Mononuclear cell (primary cell): Measurements from ENCODE around the gene CATSPER4. TPM values are rescaled to one million over a fixed set of nuclear protein-coding genes. Genes with fewer than 3 reads are reported as not detected.
A peak's percentile ranks its signal among the peaks of the same experiment; 100 is the strongest.
"Not testable (repeated sequence)": the region's sequence is repeated elsewhere in the genome, so short reads cannot be mapped to it uniquely, and the experiment has no call there.

Experiments used
- H3K27me3 ChIP-seq: 2 replicates; pipeline ENCODE4 v1.6.0; 2011; ENCODE audit warnings: low read length, control low read depth; ENCODE audit not compliant: insufficient read depth
- H3K4me1 ChIP-seq: 2 replicates; pipeline ENCODE4 v1.5.1; 2011; ENCODE audit warnings: mild to moderate bottlenecking, low read length, control low read depth; ENCODE audit not compliant: insufficient read depth
- H3K4me3 ChIP-seq: 2 replicates; pipeline ENCODE4 v1.5.1; 2011; ENCODE audit warnings: mild to moderate bottlenecking, low read length, moderate library complexity
- H3K9me3 ChIP-seq: 2 replicates; pipeline ENCODE4 v1.5.1; 2011; ENCODE audit warnings: low read depth, mild to moderate bottlenecking, control low read depth, low read length
- total RNA-seq: library from RNA; depleted of rRNA; stranded (reverse); fragments of >200 nt; gene quantifications from one replicate; pipeline ENCODE4 v1.2.3, GENCODE V29; 2012

Gene CATSPER4
- total RNA-seq, 1 donor, result not detected

GRCh38 chr1:26197813-26198212 is 7.4 kb downstream of the CATSPER4 start:
- Histone ChIP-seq H3K4me3 (no peak overlapping the region), H3K9me3 (no peaks in the 10 kb centered on the region), H3K4me1 (peaks cover 12% of the 10 kb centered on the region), H3K27me3 (no peaks in the 10 kb centered on the region)

GRCh38 chr1:26200413-26200812 is 10.0 kb downstream of the CATSPER4 start:
- H3K4me1 ChIP-seq, result peaks cover 12% of the 10 kb centered on the region
- no peaks in the 10 kb centered on the region for H3K9me3 ChIP-seq

DNA sequence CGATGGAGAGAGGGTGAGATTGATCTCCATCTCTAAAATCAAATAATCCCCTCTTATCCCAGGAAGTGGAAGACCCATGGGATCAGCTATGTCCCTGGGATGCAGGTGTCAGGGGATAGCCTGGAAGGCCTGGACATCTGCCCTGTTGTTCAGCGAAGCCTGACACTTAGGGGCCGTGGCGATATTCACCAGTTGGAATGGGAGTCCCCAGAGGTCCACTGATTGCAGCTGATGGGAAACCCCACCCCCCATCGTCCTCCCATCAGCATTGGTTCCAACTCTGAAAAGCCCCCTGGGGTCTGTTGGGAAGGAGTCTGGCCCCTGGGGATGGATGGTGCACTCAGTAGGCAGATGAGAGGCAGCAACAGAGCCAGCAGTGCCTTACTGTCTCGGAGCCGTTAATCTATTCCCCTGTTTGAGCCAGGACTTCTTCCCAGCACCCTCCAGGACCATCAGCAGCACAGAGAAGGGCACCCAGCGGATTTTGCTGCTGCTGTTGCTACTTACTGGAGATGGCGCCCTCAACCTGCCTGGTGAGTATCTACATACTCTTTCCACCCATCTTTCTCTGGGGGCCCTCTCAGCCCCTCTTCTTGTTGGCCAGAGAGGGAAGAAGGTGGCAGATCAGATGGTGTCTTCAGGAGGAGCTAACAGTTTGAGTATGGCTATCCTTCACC is 13.4 kb downstream of the CATSPER4 start:
- Histone ChIP-seq H3K4me3 (no peak overlapping the region), H3K27me3 (no peaks in the 10 kb centered on the region), H3K9me3 (no peaks in the 10 kb centered on the region), H3K4me1 (peaks cover 12% of the 10 kb centered on the region)

More at GRCh38 chr1:26200413-26200812, 10.0 kb downstream of the CATSPER4 start:
- Histone ChIP-seq H3K4me3 (no peak overlapping the region), H3K27me3 (no peaks in the 10 kb centered on the region)

DNA sequence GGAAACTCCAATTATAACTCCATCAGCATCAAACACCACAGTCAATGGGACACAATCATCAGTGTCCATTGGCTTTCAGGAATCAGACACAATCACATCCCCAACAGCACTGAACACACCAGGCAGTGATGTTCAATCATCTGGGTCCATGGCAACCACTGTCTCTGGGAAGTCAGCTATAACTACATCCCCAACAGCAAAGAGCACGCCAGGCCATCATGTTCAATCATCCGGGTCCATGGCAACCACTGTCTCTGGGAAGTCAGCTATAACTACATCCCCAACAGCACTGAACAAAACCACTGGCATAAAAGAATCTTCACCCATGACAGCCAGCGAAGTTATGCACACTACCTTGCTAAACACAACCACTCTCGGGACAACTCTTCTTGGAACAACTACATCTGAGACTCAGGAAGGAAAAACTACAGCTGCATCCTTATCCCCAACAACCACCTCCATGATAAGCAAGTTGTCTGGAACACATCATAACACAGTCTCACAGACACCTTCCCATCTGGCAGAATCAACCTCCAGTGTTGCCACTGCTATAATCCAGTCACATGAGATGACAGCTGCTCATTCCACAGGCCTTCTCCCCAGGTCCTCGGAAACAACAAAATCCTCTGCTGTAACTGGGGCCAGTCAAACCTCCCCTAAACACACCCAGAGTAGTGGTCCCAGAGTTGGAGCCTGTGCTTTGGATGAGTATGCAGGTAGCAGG is 19.9 kb downstream of the CATSPER4 start:
- H3K4me1 ChIP-seq, result no peaks in the 10 kb centered on the region
- no peak overlapping the region for H3K4me3 ChIP-seq
- no peaks in the 10 kb centered on the region for H3K27me3 ChIP-seq
- no peaks in the 10 kb centered on the region for H3K9me3 ChIP-seq

DNA sequence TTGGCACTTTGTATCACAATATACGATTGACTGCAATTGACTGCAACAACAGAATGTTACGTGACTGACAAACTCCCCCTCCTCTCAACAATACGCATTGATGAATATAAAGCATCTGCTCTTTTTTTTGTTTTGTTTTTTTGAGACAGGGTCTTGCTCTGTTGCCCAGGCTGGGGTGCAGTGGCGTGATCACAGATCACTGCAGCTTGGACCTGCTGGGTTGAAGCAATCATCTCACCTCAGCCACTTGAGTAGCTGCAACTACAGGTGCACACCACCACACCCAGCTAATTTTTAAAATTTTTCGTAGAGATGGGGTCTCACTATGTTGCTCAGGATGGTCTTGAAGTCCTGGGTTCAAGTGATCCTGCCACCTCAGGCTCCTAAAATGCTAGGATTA is 22.3 kb downstream of the CATSPER4 start:
- no peaks in the 10 kb centered on the region for H3K9me3 ChIP-seq
- H3K4me3 ChIP-seq, result no peak overlapping the region
- H3K27me3 ChIP-seq, result no peaks in the 10 kb centered on the region
- no peaks in the 10 kb centered on the region for H3K4me1 ChIP-seq

DNA sequence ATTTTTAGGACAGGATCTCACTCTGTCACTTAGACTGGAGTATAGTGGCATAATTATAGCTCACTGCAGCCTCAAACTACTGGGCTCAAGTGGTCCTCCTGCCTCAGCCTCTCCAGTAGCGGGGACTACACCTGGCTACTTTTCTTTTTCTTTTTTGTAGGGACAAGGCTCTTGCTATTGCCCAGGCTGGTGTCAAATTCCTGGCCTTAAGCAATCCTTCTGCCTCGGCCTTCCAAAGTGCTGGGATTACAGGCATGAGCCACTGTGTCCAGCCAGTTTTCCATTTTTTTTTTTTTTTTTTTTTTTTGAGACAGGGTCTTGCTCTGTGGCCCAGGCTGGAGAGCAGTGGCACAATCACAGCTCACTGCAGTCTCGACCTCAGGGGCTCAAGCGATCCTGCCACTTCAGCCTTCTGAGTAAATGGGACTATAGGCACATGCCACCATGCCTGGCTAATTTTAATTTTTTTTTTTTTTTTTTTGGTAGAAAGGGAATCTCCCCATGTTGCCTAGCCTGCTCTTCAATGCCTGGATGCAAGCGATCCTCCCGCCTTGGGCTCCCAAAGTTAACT is 23.0 kb downstream of the CATSPER4 start:
- Histone ChIP-seq H3K9me3 (no peaks in the 10 kb centered on the region), H3K27me3 (no peaks in the 10 kb centered on the region), H3K4me3 (no peak overlapping the region), H3K4me1 (no peaks in the 10 kb centered on the region)

- H3K27me3 ChIP-seq, result no peaks in the 10 kb centered on the region
- H3K4me3 ChIP-seq, result no peak overlapping the region
- no peaks in the 10 kb centered on the region for H3K4me1 ChIP-seq
- no peaks in the 10 kb centered on the region for H3K9me3 ChIP-seq
Observed at GRCh38 chr1:26215246-26215645, 24.8 kb downstream of the CATSPER4 start.

GRCh38 chr1:26218906-26219494 is 28.6 kb downstream of the CATSPER4 start:
- no peak overlapping the region for H3K4me3 ChIP-seq
- H3K9me3 ChIP-seq, result no peaks in the 10 kb centered on the region
- no peaks in the 10 kb centered on the region for H3K4me1 ChIP-seq
- H3K27me3 ChIP-seq, result no peaks in the 10 kb centered on the region

- Histone ChIP-seq H3K4me3 (no peak overlapping the region), H3K9me3 (no peaks in the 10 kb centered on the region), H3K4me1 (peaks cover 5% of the 10 kb centered on the region), H3K27me3 (no peaks in the 10 kb centered on the region)
Observed at GRCh38 chr1:26220199-26220912, 30.0 kb downstream of the CATSPER4 start.

DNA sequence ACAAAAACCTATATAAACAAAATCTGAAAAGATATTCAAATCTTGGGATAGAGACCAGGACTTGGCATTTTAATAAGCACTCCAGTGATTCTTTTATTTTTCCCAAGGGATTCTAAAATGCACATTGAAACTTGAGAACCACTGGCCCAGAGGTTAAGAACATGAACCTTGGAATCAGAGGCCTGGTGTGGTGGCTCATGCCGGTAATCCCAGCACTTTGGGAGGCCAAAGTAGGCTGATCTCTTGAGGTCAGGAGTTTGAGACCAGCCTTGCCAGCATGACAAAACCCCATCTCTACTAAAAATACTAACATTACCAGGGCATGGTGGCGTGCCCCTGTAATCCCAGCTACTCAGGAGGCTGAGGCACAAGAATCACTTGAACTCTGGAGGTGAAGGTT is 30.7 kb downstream of the CATSPER4 start:
- Histone ChIP-seq H3K4me3 (no peak overlapping the region), H3K9me3 (no peaks in the 10 kb centered on the region), H3K27me3 (no peaks in the 10 kb centered on the region), H3K4me1 (peaks cover 11% of the 10 kb centered on the region)

DNA sequence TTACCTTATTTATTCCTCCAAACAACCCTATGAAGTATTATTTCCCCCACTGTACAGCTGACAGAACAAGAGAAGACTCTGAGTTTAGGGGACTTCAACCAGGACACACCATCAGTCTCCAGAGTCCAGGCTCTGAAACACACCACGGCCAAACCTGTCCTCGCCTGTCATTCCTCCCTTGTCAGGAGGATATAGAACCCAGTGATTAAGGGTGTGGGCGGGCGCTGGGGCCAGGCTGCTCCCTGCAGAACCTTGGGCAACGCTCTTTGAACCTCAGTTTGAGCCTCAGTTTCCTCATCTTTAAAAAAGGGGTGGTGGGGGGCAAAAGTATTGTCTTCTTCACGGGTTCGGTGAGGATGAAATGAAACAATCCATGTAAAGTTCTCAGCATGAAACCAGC is 34.2 kb downstream of the CATSPER4 start:
- H3K9me3 ChIP-seq, result no peaks in the 10 kb centered on the region
- H3K4me1 ChIP-seq, result peaks cover 11% of the 10 kb centered on the region
- no peaks in the 10 kb centered on the region for H3K27me3 ChIP-seq
- H3K4me3 ChIP-seq, result no peak overlapping the region

GRCh38 chr1:26225033-26225831 is 34.8 kb downstream of the CATSPER4 start:
- Histone ChIP-seq H3K4me1 (peaks cover 11% of the 10 kb centered on the region), H3K27me3 (no peaks in the 10 kb centered on the region), H3K9me3 (no peaks in the 10 kb centered on the region), H3K4me3 (peak overlapping the region; percentile 17)

DNA sequence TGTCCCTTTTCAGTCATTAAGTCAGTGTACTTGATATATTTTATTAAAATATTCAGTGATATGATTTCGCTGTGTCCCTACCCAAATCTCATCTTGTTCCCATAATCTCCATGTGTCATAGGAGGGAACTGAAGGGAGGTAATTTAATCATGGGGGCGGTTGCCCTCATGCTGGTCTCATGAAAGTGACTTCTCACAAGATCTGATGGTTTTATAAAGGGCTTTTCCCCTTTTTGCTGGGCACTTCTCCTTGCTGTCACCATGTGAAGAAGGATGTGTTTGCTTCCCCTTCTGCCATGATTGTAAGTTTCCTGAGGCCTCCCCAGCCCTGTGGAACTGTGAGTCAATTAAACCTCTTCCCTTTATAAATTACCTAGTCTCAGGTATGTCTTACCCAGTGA is 40.3 kb downstream of the CATSPER4 start:
- not testable (repeated sequence) for H3K9me3 ChIP-seq, H3K27me3 ChIP-seq, H3K4me3 ChIP-seq
- peaks cover 18% of the 10 kb centered on the region for H3K4me1 ChIP-seq

DNA sequence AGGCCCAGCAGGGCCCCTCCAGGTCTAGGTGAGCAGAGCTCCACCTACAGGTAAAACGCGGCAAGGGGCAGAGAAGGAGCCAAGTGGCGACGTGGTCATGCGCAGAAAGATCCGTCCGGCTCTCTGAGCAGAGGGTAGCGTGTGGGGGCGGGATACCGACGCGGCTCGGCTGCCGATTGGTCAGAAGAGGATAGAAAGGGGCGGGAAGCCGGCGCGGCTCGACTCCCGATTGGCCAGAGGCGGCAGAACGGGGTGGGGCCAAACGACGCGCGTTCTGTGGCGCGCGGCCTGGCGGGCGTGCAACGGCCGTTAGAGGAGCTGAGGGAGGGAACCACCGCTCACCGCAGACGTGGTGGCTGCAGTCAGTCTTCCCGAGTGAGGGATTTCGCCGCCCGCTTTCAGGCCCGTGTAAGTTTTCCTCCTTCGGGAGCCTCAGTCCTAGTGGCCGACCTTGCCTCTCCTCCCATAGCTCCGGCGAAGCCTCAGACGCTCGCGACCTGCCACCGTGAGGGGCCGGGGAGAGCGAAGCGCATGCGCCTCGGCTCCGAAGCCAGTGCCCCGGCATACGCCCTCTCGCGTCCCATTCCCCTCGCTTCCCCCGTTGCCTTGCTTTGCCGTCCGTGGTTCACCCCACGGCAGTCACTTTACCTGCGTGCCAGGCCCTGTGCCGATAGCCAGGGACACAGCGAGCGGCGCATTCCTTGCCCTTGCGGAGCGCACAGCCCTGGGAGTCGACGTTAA is 43.7 kb downstream of the CATSPER4 start, which contains the start of gene CEP85:
Gene CEP85 (plus strand): TSS at position 298 of the 741 bp plus-strand sequence. CDS start 5,584 bp downstream, outside the sequence.
- H3K4me3 ChIP-seq, result peak within 1 kb of the TSS; percentile 82

More for the DNA sequence above, 43.7 kb downstream of the CATSPER4 start, which contains the start of gene CEP85:
- Histone ChIP-seq H3K4me1 (peaks cover 28% of the 10 kb centered on the region), H3K9me3 (no peaks in the 10 kb centered on the region), H3K27me3 (no peaks in the 10 kb centered on the region)
